Activated CD8-positive, alpha-beta memory T cell treated with anti-CD3 and anti-CD28 coated beads for 24 hours (primary cell): ENCODE results near the gene LSM10.

Source experiments
- DNase-seq: peaks from one replicate; pipeline ENCODE4 v3.0.0-alpha.2; 2020

The LSM10 gene

DNA sequence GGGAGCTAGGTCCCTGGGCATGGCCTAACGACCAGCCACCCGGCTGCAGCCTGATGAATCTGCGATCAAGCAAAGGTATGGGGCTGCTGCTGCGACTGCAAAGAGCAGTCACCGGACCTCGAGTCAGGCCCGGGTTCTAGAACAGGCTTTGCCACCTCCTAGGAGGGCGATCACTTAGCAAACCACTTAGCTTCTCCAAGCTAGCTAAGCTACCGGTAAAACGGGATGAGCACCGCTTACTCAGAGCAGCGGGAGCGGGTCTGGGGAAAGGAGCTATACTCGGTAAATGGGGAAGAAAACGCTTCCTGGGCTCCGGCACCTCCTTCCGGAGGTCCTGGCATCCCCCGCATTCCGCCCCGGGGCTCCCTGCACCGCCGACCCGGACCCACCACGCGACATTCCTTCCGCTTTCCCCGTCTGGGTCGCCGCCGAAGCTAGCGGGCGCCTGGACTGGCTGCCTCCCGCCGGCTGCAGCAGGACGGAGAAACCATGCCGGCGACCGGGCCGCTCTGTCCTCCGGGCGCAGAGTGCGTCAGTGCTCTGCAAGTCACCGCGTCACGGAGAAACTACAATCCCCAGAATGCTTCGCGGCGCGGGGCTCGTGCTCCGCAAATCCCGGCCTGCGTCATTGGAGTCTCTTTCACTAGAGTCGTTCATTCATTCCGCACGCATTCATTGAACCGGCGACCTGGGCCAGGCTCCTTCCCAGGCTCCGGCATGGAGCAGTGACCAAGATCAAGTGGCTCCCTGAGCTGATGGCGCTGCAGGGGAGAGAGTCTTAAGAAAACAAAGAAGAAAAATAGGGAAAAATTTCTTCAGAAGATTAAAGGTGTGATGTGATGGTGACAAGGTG lies at the start of gene LSM10:
LSM10 (minus strand) TSS at position 531 of the 853 bp plus-strand sequence. CDS start 3,779 bp downstream, outside the sequence.
- peak; percentile 94 for DNase-seq

DNA sequence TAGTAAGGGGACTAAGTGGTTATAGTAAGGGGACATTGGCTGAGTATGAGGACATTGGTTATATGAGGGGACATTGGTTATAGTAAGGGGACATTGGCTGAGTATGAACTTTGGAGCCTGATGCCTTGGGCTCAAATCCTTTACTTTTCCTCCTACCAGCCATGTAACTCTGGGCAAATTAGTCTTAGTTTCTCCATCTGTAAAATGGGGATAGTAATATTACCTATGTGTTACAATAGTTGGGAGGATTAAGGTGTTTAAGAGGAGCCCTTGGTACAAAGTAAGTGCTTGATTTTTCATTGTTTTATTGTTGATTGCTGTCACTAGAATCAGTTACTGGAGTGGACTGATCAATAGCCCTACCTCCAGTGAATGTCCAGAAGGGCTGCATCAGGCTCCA lies 49.7 kb upstream of the LSM10 start:
- no peak for DNase-seq

DNA sequence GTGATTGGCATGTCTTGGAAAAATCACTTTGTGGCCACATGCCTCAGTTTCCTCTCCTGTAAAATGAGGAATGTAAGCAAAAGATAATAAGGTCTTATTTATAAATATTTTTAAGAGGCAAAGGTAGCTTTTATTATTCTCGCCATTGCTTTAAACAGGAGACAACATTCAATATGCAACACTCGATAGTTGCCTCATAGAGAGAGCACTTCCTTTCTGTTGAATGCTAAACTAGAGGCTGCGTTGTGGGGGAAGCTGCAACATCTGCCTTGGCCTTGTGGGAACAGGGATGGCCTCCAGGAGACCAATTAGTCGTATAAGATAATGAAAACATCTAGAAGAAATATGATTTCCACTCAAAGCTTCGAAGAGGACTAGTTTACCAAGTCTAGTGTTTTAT lies 49.0 kb upstream of the LSM10 start:
- DNase-seq = no peak

DNA sequence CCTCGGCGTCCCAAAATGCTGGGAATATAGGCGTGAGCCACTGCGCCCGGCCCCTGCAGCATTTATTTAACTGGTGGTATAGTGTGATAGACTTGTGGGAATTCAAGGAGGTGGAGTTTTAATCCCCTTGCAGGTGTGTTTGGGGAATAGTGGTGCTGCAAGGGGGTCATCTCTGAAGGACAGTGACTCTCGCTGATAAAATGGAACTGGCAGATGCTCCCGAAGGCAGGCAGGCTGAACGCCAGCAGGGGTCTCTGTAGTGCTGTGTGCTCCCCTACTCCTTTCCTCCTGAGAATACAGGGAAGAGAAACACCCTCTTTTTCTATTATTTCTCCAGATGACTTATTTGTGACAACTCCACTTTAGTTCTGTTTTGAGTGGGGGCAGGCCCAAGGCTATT lies 48.6 kb upstream of the LSM10 start:
- no peak for DNase-seq

DNA sequence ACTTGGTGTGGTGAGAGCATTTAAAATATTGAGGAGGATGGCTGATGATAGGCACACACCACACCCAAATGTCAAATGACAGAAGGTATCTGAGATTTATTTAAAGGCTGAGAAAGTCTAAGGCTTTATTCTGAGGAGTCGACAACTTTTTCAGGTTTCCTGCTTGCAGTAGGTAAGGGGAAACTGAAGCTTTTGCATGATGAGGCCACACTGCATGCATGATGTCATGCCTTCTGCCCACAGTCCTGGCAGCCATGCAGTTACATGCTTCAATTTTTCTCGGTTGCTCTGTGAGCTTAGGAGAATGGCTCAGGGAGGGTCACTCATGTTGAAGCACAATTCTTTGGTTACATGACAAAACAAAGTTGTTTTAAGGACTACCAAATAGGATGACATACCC lies 45.6 kb upstream of the LSM10 start:
- DNase-seq = no peak

DNA sequence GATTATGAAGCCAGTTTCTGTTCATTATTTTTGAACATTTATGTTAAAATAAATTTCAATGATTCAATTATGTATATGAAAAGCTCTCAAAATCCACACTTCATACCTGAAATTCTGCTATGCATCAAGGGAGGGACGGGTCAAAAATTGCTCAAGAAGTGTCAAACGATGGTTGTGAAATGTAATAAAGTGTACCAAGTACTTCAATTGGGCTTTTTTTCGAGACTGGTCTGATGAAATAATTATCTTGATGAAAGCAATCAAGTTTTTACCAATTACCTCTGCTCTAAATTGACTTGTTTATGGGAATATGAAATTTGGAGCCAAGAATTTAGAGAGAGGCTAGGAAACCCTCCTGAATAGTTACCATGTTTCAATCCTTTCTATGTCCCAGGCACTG lies 44.6 kb upstream of the LSM10 start:
- DNase-seq = no peak

DNA sequence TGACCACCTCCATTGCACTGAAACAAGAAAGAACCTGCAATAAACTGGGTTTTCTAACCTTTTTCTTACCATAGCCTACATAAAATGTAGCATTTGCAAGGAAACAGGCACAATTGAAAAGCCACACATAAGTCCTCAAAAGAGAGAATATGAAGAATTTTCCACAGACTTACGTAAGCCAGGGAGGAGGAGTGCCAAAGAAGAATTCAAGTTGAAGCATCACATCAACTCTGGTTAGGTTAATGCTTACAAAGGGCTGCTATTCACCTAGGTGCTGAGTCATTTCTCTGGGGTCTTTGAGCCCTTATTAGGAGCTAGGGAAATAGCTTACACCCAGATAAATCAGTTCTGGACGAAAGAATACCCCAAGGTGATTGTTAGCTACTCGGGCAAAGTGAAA lies 42.9 kb upstream of the LSM10 start:
- no peak for DNase-seq

DNA sequence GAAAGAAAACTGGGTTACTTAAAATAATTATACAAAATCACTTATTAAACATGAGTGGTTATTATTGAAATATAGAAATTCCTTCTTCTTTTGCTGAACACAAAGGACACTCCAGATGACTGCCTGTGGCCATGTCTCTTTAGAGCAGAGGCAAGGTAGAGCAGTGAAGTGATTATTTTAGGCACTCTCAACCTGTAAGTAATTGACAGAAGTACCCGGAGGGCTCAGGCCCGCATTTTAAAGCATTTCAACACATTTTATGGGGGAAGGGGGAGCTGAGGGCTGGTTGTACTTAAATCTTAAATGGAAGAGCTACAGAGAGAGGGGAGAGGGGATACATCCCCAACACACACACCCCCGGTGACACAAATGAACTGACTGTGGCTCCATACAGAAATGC lies 42.3 kb upstream of the LSM10 start:
- DNase-seq = no peak

DNA sequence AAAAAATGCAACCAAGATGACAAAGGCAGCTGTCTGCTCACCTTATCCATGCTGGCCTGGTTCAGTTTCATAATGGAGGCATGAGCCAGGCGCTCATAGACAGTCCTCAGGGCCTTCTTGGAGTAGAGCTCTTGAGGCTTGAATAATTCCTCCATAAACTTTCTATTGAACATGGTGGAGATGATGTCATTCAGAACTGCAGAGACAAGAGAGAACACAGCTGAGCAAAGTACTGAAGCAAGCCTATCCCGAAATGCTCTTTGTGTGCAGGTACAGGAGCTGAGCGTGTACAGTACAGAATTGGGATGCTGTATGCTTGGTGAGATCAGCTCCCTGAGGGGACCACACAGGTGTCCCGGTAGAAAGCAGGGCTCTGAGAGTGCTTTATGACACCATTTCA lies 41.0 kb upstream of the LSM10 start:
- DNase-seq = no peak

DNA sequence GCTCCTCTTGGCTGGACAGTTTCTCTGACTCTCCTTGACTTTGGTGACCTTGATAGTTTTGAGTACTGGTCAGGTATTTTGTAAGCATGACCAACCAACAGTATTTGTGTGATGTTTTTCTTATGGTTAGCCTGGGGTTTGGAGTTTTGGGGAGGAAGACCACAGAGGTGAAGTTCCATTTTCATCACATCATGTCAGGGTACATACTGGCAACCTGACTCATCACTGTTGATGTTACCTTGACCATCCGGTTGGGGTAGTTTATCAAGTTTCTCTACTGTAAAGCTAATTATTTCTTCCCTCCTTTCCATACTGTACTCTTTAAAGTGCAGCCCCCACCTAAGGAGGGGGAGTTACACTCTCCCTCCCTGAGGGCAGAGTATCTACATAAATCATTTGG lies 39.1 kb upstream of the LSM10 start:
- DNase-seq = no peak

DNA sequence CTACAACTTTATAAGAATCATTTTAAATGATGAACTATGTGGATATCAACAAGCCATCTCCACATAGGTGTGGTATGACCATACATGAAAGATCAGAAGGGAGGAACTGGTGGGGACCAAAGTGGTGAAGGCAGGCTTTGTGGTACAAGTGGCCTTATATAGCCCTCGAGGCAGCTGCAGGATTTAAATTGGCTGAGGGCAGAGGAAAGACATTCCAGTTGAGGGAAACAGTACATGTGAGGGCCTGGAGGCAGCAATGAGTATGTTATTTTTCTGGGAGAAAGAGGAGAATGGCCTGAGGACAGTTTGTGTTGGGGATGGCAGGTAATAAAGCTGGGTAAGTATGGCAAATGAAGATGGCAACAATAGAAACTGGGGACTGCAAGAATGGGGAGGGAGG lies 35.4 kb upstream of the LSM10 start:
- no peak for DNase-seq

DNA sequence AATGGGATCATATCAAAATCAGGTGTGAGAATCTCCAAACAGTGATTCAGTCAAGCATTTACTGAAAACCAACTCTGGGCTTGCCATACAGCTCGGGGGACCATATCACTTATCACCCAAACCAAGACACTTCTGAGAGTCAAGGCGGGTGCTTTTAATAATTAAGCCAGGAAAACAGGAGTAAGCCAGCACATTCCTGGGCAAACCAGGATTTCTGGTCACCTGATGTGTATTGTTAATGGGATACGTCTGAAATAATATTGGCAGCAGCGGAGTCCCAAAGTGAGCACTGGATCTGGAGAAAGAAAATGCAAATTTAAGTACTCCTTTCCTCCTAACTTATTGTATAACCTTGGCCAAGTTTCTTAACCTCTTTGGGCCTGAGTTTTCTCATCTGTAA lies 34.9 kb upstream of the LSM10 start:
- DNase-seq = no peak

DNA sequence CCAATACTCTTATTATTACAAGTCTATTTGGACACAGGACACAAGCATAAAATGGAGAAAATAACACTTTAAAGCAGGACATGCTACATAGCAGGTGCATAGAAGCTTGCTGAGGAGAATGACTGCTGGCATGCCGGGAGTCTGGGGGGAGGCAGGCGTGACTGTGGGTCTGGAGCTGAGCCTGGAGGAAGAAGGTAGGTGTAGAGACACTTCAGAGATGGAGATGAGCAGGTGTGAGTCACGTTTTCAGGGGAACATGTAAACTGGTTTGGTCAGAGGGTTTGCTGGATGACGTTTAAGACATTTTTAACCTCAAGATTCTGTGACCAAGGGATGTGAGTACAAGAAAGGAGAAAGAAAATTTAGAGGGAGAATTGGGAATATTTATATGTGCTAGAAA lies 28.1 kb upstream of the LSM10 start:
- no peak for DNase-seq

DNA sequence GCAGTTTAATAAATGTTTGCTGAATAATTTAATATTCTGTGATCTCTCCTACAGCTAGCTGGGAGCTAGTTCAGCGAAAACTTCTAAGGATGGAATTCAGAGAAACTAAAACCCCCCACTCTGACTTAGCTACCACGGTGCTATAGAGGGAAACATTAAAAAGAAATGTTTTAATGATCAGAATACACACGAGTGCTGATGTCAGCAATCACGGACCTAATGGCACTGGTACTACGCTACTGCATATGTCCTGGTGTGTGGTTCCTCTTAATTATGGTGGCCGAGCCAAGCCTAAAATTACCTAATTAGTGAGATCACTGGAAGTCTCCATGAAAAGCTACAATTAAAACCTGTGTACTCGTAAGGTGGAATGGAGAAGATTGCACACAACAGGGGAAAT lies 23.9 kb upstream of the LSM10 start:
- DNase-seq = no peak

DNA sequence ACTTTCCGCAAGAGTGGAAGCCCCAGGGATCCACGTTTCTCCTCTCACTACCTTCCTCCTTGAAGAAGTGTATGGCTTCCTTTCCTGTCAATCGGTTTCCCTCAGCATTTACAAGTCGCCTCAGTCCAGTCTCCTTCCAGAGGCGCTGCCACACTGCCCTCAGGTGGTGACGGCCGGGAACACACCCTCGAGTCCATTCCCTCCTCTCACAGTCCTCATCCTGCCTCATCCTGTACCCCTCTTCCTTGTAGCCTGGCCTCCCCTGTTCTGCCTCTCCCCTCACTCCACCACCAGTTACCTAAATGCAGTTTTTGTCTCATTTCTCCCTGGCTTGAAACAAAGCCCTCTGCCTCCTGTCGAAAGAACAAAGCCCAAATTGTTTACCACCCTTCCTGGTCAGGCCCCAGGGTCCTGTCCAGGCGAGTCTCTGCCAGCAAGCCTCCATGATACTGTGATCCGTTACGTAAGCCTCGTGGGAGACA lies 23.2 kb upstream of the LSM10 start:
- peak; percentile 99 for DNase-seq

DNA sequence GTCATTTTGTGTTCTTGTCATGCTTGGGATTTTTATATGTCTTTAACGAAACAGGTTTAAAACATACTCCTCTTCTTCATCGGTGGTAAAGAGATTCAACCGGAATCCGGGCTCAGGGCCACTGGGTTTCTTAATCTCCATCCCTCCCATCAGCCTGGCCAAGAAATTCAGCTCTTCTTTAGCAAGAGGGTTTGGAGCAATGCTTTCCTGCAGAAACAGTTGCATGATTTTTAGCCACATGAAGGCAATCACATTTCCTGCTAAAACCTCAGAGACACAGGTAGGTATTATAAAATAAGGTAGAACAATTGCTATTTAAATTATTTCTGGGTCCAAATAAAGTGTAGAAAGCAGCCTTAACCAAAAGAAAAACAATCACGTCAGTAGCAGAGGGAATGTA lies 22.7 kb upstream of the LSM10 start:
- DNase-seq = no peak

DNA sequence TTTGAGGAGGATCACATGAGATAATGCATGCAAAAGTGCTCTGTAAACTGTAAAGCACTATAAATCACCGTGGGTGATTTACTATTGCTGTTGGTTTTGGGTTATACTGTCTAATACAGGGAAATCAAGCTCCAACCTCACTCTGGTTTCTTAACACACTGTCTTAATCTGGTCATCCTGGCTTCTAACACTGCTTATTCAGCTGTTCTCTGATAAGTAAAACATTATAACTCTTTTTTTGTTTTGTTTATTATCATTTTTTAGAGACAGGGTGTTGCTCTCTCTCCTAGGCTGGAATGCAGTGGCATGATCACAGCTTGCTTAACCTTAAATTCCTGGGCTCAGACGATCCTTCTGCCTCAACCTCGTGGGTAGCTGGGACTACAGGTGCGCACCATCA lies 21.9 kb upstream of the LSM10 start:
- no peak for DNase-seq

DNA sequence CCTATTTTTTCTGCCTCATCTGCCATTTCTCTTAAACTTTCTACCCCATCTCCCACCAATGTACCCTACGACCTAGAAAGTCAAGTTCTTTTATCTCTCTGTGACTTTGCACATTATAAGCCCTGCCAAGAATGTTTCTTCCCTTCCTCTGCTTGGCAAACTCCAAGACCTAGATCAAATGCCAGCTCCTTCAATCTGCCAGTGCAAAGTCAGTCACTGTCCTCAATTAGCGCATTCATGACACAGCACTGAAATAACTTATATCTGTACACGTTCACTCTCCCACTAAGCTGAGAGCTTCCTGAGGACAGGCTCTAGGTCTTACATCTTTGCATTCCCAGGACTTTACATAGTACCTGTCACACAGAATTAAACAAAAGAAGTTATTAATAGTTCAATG lies 21.4 kb upstream of the LSM10 start:
- DNase-seq = no peak

DNA sequence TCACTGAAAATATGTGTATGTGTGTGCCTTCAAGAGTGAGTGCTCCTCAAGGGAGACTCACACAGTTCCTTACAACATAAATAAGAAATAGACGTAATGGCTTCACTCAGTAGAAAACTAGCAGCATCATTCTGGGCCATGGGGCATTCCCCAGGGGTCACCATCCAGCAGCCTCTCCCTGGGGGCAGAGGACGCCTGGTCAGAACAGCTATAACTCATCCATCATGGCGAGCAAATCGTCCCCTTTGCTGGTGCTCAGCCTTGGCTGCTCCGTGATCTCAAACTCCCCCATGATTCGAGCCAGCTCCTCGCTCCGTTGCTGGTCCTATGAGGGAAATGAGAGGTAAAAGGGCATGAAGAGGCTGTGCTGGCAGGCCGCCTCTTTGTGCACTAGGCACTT lies 20.2 kb upstream of the LSM10 start:
- no peak for DNase-seq

DNA sequence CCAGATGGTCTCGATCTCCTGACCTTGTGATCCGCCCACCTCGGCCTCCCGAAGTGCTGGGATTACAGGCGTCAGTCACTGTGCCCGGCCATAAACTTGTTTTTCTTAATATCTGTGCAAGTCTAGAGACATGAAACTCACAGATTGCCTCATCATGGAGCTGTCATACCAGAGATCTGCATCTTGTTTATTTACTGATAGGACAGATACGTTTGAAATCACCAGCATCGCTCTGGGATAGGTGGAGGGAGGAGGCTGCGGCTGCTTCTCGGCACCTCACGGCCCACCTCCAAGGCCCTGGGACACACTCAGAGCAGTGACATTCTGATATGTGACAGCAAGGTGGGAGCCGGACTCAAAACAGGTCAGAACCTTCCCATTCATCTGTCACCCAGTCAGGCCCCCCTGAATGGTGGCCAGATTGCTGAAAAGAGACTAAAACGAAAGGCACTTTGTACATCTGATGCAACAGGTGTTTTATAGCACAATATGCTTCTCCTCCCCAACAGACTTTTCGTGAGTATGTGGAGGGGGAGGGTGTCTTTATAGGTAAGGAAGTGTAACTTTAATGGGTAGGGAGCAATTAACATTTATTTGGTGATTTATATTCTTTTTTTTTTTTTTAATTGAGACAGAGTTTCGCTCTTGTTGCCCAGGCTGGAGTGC lies 18.1 kb upstream of the LSM10 start:
- no peak for DNase-seq

DNA sequence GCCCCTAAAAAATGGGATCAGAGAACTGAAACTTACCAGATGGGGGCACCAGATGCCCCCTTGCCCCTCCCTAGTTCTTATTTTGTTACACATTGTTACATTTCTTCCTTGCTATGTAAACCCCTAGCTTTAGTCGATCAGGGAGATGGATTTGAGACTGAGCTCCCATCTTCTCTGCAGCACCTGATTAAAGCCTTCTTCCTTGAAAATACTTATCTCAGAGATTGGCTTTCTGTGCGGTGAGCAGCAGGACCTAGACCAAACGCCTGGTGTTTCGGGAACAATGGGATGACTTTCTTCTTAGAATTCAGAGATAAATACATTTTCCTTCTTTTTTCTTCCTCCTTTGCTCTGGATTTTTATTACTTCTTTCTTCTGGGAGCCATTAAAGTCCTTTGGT lies 16.7 kb upstream of the LSM10 start:
- no peak for DNase-seq

DNA sequence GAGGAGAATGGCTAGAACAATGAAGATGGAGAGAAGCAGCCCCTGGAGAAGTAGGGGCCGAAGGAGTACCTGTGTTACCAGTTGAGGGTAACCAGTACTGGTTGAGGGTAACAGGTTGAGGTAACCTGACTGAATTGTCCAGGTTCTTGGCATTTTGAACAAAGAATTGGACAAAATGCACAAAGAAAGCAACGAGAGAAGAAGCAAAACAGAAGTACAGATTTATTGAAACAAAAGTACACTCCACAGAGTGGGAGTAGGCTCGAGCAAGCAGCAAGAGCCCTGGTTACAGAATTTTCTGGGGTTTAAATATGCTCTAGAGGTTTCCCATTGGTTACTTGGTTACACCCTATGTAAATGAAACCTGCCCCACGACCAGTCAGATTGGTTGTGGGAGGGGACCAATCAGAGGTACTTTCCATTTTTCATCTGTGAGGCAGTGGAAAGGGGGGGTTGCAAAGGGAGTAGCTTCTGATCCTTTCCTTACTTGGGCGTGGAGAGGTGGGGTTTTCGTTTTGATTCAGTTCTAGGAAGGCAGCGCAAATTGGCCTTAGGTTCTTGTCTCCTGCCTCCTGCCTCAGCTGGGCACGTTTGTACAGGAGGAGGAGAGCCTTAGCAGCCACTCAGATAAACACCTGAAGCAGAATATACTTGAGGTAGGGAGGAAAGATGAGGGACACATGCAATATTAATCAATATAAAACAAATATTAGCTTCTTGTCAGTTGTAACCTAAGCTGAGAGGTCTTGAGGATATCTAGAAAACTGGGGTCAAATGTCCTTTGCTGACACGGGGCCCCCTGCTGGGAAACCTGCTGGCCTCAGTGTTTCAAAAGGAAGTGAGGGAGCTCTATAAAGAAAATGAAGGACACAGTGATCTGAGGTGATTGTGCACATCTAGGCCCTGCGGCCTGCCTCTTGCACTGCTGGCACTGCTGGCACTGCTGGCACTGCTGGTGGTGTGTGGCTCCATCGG lies 14.3 kb upstream of the LSM10 start:
- DNase-seq = no peak

DNA sequence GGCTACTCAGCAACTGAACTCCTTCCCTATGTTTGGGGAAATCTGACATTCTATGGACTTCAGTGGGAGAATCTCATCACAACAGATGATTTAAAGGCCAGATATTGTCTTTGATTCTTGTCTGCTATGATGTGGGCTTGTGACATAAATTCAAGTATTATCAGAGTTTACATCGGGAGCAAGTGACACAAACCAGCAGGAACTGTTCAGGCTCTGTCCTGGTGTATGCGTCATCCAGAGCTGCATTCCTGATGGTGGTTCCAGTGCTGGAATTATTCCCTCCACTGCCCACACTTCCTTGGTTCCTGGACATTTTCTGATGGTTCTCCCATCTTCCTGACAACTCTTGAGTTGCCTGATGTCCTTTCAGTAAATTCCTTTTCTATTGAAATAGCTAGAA lies 10.8 kb upstream of the LSM10 start:
- DNase-seq = no peak
